Forelimb muscle (tissue), 1 donor: Measurements from ENCODE around the gene NOX1. TPM values are rescaled to one million over a fixed set of nuclear protein-coding genes. Genes with fewer than 3 reads are reported as not detected.
"Not testable (repeated sequence)": the region's sequence is repeated elsewhere in the genome, so short reads cannot be mapped to it uniquely, and the experiment has no call there.

Source experiments
- DNase-seq: peaks from one replicate; pipeline ENCODE4 v3.0.0-alpha.2; 2013; ENCODE audit warnings: low read depth
- polyA plus RNA-seq: library from polyadenylated mRNA; unstranded; fragments of 120-200 nt; gene quantifications from one replicate; pipeline ENCODE4 v1.2.1, GENCODE V29; 2013; ENCODE audit not compliant: insufficient read length

Gene NOX1
- polyA plus RNA-seq, 1 donor, result 0.22 TPM

DNA sequence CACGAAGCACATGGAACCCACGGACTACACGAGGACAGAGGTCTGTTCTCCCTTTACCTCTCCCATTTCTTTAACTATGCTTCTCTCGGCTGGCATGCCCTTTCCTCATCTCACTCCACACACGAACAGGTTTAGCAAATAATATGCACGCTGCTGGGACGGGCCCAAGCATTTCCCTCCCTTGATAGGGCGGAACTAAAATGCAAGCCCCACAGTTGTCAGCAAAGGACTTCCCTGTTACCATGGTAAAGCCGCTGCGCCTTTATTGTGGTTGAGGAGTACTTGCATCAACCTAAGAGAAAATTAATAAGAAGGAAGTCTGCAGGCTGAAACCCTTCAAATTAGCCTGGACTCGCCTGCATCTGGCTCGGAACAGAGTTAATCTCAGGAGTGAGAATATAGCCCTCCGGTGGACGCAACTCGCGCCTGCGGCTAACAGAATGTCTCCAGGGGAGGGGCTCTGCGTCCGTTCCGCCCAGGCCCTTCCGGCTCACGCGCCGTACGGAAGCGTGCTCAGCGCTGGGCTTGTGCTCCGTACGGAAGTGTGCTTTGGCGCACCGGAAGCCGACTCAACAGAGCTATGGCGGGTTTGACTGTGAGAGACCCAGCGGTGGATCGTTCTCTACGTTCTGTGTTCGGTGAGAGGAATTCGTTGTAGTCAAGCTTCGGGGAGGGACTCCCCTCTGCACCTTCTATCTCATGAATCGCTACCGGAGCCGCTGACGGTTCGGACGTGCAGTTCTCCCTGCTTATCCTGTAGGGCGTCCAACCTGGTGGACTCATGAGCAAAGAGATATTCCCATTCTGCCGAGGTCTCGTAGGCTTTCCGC is 54.1 kb downstream of the NOX1 start, which contains the start of gene CSTF2:
TSS of gene CSTF2 (plus strand) at position 555 of the 830 bp plus-strand sequence. CDS start at position 581, 26 bp downstream.
- DNase-seq, result peak; percentile 58

DNA sequence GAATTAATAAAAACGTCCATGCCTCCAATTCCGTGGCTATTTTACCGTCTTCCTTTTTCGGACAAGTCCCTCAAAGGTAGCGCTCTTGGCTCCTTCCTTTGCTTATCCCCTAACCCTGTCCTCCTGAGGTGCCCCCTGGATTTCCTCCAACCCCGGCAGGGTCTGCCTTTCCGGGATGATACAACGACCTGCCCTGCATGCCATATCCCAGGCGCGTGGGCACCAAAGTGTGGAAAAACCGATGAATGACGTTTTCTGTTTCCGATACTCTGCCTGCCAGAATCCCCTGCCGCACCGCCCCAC is 54.7 kb downstream of the NOX1 start:
- no peak for DNase-seq

DNA sequence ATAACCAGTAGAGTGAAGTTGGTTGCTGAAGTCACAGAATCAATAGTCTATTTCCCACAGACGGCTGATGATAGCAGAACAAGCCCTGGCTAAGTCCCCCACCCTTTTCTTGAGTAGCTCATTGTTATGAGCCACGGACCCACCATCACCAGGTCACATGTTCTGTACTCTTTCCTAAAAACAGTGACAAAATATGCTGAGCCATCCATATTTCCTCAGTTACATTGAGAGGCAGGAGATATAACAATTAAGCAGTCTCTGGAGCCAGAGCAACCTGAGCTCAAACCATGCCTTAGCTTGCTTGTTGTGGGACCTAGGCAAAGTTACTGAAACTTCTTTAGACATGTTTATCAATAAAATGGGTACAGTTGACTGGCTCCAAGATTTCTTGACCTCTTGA is 56.8 kb downstream of the NOX1 start:
- no peak for DNase-seq

DNA sequence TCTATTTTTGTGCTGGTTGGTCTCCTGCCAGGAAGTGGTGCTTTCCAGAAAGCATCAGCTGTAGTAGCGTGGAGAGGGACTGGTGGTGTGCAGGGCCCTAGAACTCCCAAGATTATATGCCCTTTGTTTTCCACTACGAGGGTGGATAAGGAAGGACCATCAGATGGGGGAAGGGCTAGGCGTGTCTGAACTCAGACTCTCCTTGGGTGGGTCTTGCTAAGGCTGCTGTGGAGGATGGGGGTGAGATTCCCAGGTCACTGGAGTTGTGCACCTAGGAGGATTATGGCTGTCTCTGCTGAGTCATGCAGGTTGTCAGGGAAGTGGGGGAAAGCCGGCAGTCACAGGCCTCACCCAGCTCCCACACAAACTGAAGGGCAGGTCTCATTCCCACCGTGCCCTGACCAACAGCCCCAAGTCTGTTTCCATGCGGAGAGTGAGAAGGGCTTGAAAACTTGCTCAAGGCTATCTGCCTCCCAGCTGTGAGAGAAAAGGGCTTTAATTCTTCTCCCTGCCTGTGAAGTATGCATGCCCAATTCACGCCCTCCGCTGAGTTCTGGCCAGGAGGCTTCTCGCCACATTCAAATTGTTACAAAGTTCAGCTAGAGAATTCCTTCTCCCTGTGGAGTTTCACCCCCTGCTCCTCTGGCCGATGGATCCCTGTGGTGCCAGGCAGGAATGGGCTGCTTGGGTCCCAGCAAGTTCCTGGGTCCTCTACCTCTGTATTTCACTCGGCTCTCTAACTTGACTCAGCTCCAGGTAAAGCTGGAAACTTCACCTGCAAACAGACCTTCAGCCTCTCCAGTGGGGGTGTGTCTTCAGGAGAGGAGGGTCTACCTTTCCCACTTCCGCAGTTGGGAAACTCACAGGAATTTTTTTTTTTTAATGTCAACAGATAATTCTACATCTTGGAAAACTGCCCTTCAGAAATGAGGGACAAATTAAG is 61.7 kb downstream of the NOX1 start:
- no peak for DNase-seq

DNA sequence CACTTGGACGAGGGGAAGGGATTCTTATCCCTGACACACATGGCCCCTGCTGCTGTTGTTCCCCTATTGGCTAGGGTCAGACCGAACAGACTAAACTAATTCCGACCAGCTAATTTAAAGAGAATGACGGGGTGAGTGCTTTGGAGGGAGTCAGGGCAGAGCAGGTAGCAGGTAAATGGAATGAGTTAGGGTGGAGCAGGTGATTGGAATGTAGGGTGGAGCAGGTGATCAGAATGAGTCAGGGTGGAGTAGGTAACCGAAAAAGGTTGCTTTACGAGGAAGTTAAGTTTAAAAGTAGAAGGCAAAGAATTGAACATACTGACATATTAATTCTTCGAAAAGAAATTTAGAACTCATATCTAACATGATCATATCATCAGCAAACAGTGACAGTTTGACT is 65.9 kb downstream of the NOX1 start:
- not testable (repeated sequence) for DNase-seq

DNA sequence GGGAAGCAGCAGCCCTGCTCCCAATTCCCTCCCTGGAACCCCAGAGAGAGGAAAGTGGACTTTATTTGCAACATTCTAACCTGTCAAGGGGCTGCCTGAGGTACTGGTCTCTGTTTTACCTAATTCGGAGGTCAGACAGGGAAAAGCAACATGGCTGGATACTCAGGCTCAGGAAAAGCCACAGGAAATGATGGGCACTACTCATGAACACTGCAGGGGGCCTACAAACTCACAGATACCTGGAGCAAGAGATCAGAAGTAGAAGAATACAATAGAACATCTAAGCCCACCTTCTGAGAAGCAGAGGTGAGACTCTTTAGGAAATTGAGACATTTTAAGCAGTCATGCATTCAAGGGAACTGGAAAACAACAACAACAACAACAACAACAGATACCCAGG is 69.4 kb downstream of the NOX1 start:
- DNase-seq, result no peak

DNA sequence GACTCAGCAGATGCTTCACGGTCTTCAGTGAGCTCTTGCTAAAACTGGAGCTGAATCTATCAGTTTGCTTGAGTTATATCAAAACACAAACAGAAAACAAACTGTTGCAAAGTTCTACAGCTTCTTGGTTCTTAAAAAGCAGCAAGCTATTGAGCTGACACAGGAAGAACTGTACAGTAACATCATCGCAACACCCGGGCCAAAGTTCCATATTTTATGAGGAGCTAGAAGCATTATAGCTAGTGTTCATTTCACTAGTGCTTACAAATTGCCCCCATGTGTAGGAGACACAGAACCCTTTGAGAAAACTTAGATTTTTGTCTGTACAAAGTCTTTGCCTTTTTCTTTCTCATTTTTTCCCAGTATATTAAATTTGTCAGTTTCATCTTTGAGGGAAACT is 71.3 kb downstream of the NOX1 start:
- DNase-seq, result no peak

DNA sequence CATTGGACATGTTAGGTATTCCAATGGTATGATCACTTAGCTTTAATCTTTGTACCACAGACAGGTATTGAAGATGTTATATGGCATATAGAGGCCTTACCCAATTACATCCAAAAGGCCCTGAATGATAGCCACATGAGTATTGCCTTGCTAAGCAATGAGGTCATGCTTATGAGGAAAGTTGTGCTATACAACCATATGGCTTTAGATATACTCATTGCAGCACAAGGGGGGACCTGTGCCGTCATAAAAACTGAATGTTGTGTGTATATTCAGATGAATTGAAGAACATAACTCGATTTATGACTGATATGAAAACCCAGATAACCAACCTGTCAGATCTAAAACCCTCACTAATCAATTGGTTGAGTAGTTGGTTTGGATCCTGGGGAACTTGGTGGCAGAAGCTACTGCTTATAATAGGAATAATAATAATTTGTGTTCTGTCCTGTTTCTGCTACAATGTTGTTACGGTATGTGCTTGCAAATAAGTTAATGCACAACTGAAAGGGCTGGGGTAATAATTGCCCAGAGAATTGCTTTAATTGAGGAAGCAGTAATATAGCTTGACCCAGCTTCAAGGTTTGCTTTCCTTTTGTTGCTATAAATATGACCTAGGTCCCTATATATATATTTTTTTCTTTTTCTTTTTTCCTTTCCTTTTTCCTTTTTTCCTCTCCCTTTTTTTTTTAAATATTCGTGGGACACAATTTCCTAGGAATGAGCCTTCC is 75.5 kb downstream of the NOX1 start:
- no peak for DNase-seq

DNA sequence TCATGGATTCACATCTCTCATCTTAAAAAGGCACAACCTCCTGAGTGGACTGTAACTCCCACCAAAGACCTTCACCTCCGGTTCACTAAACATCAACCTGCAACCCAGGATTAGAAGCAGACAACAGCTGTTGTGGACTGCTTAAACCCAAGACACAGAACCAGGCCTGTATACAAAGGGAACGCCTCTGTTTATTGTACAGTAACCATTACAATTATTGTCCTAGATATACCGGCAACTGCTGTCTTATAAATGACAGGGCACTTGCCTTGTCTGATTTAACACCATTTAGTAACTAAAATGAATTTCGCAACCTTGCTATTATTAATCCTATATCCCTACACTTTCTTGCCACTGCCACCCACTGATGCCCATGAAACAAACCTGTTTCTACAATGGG is 76.8 kb downstream of the NOX1 start:
- DNase-seq, result no peak

GRCh38 chrX:100796371-100796770 is 77.8 kb downstream of the NOX1 start:
- not testable (repeated sequence) for DNase-seq

Other genes starting within 250 kb of the NOX1 start
- 23.1 TPM for gene TSPAN6, start 237.6 kb downstream of the NOX1 start, polyA plus RNA-seq
- gene SRPX2, start 230.2 kb downstream of the NOX1 start, polyA plus RNA-seq, result 25.2 TPM
- gene SYTL4, start 142.2 kb downstream of the NOX1 start, polyA plus RNA-seq, result 6.6 TPM
- gene CSTF2, start 54.0 kb downstream of the NOX1 start, polyA plus RNA-seq, result 10.0 TPM
- 0.05 TPM for gene XKRX, start 54.6 kb upstream of the NOX1 start, polyA plus RNA-seq
- gene ARL13A, start 95.3 kb upstream of the NOX1 start, polyA plus RNA-seq, result not detected
- 7.3 TPM for gene TRMT2B, start 177.8 kb upstream of the NOX1 start, polyA plus RNA-seq
- gene TMEM35A, start 204.5 kb upstream of the NOX1 start, polyA plus RNA-seq, result 1.6 TPM
- 5.1 TPM for gene CENPI, start 223.8 kb upstream of the NOX1 start, polyA plus RNA-seq